A375 (cell line): Measurements from ENCODE around the gene ARCN1. TPM values are rescaled to one million over a fixed set of nuclear protein-coding genes. Genes with fewer than 3 reads are reported as not detected.

Experiments used
- small RNA-seq: library from RNA; depleted of rRNA; stranded (forward); fragments of <200 nt; gene quantifications from one replicate; pipeline ENCODE3, GENCODE V24; 2014
- total RNA-seq: library from RNA; depleted of rRNA; stranded (reverse); fragments of >200 nt; shearing (Covaris generic); gene quantifications from 2 replicates; pipeline ENCODE4 v1.2.3, GENCODE V29; 2014; rRNA removed

ARCN1 gene
- 144 and 160 TPM in 2 replicates for total RNA-seq

GRCh38 chr11:118572061-118572980 lies at the start of gene ARCN1:
TSS of gene ARCN1 (plus strand) at chr11:118572409. CDS start at chr11:118572548, 139 bp downstream.

GRCh38 chr11:118527109-118527508 lies 45.1 kb upstream of the ARCN1 start, which contains the start of gene TTC36:
TSS of gene TTC36 (plus strand) at chr11:118527474. CDS start at chr11:118527495, 21 bp downstream.

GRCh38 chr11:118530683-118531596 lies 41.3 kb upstream of the ARCN1 start, which contains the start of gene TMEM25:
TSS of gene TMEM25 (plus strand) at chr11:118531192. CDS start at chr11:118531802, 610 bp downstream.

GRCh38 chr11:118607401-118608359 lies 35.5 kb downstream of the ARCN1 start, which contains the start of gene PHLDB1:
TSS of gene PHLDB1 (plus strand) at chr11:118607615. CDS start at chr11:118613837, 6,222 bp downstream.

Small RNA genes lying within 50 kb of the gene (small RNA-seq; reads per million reads assigned to genes)
- gene RNU6-1157P = not detected

Other genes with a start within 250 kb of the ARCN1 start
- gene CD3D, start 229.7 kb upstream of the ARCN1 start, total RNA-seq = not detected in 2 replicates
- gene CD3G, start 228.1 kb upstream of the ARCN1 start, total RNA-seq = not detected in 2 replicates
- 30.0 and 32.2 TPM in 2 replicates for gene UBE4A, start 212.8 kb upstream of the ARCN1 start, total RNA-seq
- gene ATP5MG, start 170.8 kb upstream of the ARCN1 start, total RNA-seq = 149 and 192 TPM in 2 replicates
- gene KMT2A, start 135.9 kb upstream of the ARCN1 start, total RNA-seq = 37.5 and 45.8 TPM in 2 replicates
- 0.38 and 2.7 TPM in 2 replicates for gene TTC36, start 44.9 kb upstream of the ARCN1 start, total RNA-seq
- 1.8 and 4.7 TPM in 2 replicates for gene TMEM25, start 41.2 kb upstream of the ARCN1 start, total RNA-seq
- gene IFT46, start 6.5 kb upstream of the ARCN1 start, total RNA-seq = 28.7 and 37.0 TPM in 2 replicates
- gene PHLDB1, start 35.2 kb downstream of the ARCN1 start, total RNA-seq = 66.2 and 75.3 TPM in 2 replicates
- gene TREH, start 107.2 kb downstream of the ARCN1 start, total RNA-seq = not detected in 2 replicates
- gene DDX6, start 218.8 kb downstream of the ARCN1 start, total RNA-seq = 61.6 and 63.4 TPM in 2 replicates